MM.1S (cell line): ENCODE results near the gene MRAS.

Source experiments
- EZH2 ChIP-seq: fragments of 300-600 bp; sonication (generic); optimal IDR thresholded peaks from 2 replicates; pipeline ENCODE3; 2017; ENCODE audit warnings: low read depth, mild to moderate bottlenecking, antibody characterized with exemption, low read length, mixed read lengths
- EZH2phosphoT487 ChIP-seq: fragments of 300-600 bp; sonication (generic); IDR thresholded peaks from 2 replicates; pipeline ENCODE4 v1.6.1; 2018; ENCODE audit warnings: antibody characterized with exemption, low read length

DNA sequence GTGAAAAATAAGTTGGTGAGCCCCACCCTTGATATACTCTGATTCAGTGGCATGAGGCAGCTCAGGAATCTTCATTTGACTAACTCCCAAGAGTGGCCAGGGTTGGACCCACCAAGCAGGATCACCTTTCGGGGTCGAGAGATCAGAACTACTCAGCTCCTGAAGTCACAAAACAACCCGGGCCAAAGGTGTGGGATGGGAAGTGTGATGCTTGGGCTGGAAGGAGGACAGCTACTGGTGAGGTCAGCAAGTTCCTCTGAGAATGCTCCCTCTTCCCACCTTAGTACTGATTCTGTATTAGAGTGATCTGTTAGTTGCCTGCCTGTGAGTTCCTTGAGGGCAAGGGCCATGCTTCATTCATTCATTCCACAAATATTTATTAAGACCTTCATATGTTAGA, 101.1 kb downstream of the MRAS start:
- TF ChIP-seq EZH2 (no peak), EZH2phosphoT487 (no peak)
